NB4 (cell line): ENCODE measurements around the gene TJAP1.

Experiments used
- CTCF ChIP-seq: IDR thresholded peaks from one replicate; pipeline ENCODE4 v1.5.1; 2012; ENCODE audit warnings: low read depth, low read length
- MAX ChIP-seq: IDR thresholded peaks from 2 replicates; pipeline ENCODE4 v1.6.1; 2011; ENCODE audit warnings: low read depth, low read length
- MYC ChIP-seq: IDR thresholded peaks from 2 replicates; pipeline ENCODE4 v1.6.1; 2011; ENCODE audit warnings: low read depth, low read length
- POLR2A ChIP-seq: IDR thresholded peaks from 2 replicates; pipeline ENCODE4 v1.6.1; 2011; ENCODE audit warnings: mild to moderate bottlenecking; ENCODE audit not compliant: insufficient read length; ENCODE audit errors: extremely low read depth

- TF ChIP-seq CTCF (no peak), MAX (no peak), POLR2A (peak; percentile 78), MYC (no peak)
These were observed at the start of gene TJAP1 for GRCh38 chr6:43477235-43478007.
